Trophoblast cell (in vitro differentiated cells and primary cell): ENCODE data around the gene KIF21A.

Experiments
- DNase-seq, 2 donors: peaks; one replicate each; pipeline ENCODE4 v3.0.0-alpha.2; 2016
- H2AFZ ChIP-seq: 2 replicates; pipeline ENCODE4 v1.6.1; 2013; ENCODE audit warnings: low read length, moderate library complexity, mild to moderate bottlenecking; ENCODE audit not compliant: insufficient read depth, poor library complexity
- H2AK5ac ChIP-seq: 2 replicates; pipeline ENCODE4 v1.6.1; 2013; ENCODE audit warnings: mild to moderate bottlenecking, low read length
- H2BK120ac ChIP-seq: 2 replicates; pipeline ENCODE4 v1.6.1; 2013; ENCODE audit warnings: low read length, mild to moderate bottlenecking, moderate library complexity; ENCODE audit not compliant: insufficient read depth, poor library complexity
- H2BK12ac ChIP-seq: 2 replicates; pipeline ENCODE4 v1.6.1; 2013; ENCODE audit warnings: mild to moderate bottlenecking, low read length, moderate library complexity
- H2BK5ac ChIP-seq: 2 replicates; pipeline ENCODE4 v1.6.1; 2013; ENCODE audit warnings: low read length, low read depth, moderate library complexity, mild to moderate bottlenecking; ENCODE audit not compliant: poor library complexity
- H3K14ac ChIP-seq: 2 replicates; pipeline ENCODE4 v1.6.1; 2013; ENCODE audit warnings: mild to moderate bottlenecking, low read length
- H3K18ac ChIP-seq: 2 replicates; pipeline ENCODE4 v1.6.1; 2013; ENCODE audit warnings: mild to moderate bottlenecking, low read length
- H3K23ac ChIP-seq: 2 replicates; pipeline ENCODE4 v1.6.1; 2013; ENCODE audit warnings: low read length
- H3K27ac ChIP-seq: 2 replicates; pipeline ENCODE4 v1.5.1; 2013; ENCODE audit warnings: low read depth, mild to moderate bottlenecking, inconsistent platforms, low read length, moderate library complexity
- H3K27me3 ChIP-seq: 2 replicates; pipeline ENCODE4 v1.6.1; 2013; ENCODE audit warnings: inconsistent platforms, mild to moderate bottlenecking, low read length, moderate library complexity; ENCODE audit not compliant: insufficient read depth
- H3K36me3 ChIP-seq, 2 experiments: 1 replicate in 1 of 2; 2 replicates in 1 of 2; pipeline ENCODE4 v1.6.1; 2013; ENCODE audit warnings: low read length in 2 of 2, mild to moderate bottlenecking in 2 of 2, moderate library complexity in 1 of 2; ENCODE audit not compliant: insufficient read depth in 2 of 2, control insufficient read depth in 1 of 2
- H3K4ac ChIP-seq: 2 replicates; pipeline ENCODE4 v1.6.1; 2013; ENCODE audit warnings: low read depth, mild to moderate bottlenecking, low read length, moderate library complexity
- H3K4me1 ChIP-seq, 2 experiments: 1 replicate in 1 of 2; 2 replicates in 1 of 2; pipeline ENCODE4 v1.6.1; 2013; ENCODE audit warnings: low read length in 2 of 2, mild to moderate bottlenecking in 2 of 2, moderate library complexity in 1 of 2; ENCODE audit not compliant: insufficient read depth in 2 of 2, control insufficient read depth in 1 of 2
- H3K4me2 ChIP-seq: 2 replicates; pipeline ENCODE4 v1.6.1; 2013; ENCODE audit warnings: inconsistent platforms, mild to moderate bottlenecking, low read length, moderate library complexity
- H3K4me3 ChIP-seq: 2 replicates; pipeline ENCODE4 v1.5.1; 2013; ENCODE audit warnings: mild to moderate bottlenecking, low read depth, low read length, inconsistent platforms
- H3K79me1 ChIP-seq: one replicate; pipeline ENCODE4 v1.6.1; 2013; ENCODE audit warnings: low read length
- H3K79me2 ChIP-seq: 2 replicates; pipeline ENCODE4 v1.6.1; 2013; ENCODE audit warnings: low read length, mild to moderate bottlenecking; ENCODE audit not compliant: control insufficient read depth, insufficient read depth, poor library complexity
- H3K9ac ChIP-seq: 2 replicates; pipeline ENCODE4 v1.6.1; 2013; ENCODE audit warnings: mild to moderate bottlenecking, low read length
- H3K9me3 ChIP-seq: 2 replicates; pipeline ENCODE4 v1.6.1; 2013; ENCODE audit warnings: low read depth, mild to moderate bottlenecking, control low read depth, inconsistent platforms, low read length; ENCODE audit not compliant: insufficient read depth
- H4K12ac ChIP-seq: 2 replicates; pipeline ENCODE4 v1.6.1; 2013; ENCODE audit warnings: low read depth, mild to moderate bottlenecking, low read length, moderate library complexity
- H4K8ac ChIP-seq: 2 replicates; pipeline ENCODE4 v1.6.1; 2013; ENCODE audit warnings: low read depth, mild to moderate bottlenecking, low read length, moderate library complexity
- H4K91ac ChIP-seq: one replicate; pipeline ENCODE4 v1.6.1; 2013; ENCODE audit warnings: low read depth, mild to moderate bottlenecking, low read length, moderate library complexity
- WGBS: extraction: QIAGEN DNeasy Blood & Tissue Kit; methylation state at CpG from one replicate; pipeline ENCODE4 v1.1.7; 2013; ENCODE audit warnings: missing lambda C conversion rate; ENCODE audit not compliant: insufficient read length, insufficient coverage; ENCODE audit errors: extremely low coverage; 5-methylcytosine and 5-hydroxymethylcytosine counted together

KIF21A gene

DNA sequence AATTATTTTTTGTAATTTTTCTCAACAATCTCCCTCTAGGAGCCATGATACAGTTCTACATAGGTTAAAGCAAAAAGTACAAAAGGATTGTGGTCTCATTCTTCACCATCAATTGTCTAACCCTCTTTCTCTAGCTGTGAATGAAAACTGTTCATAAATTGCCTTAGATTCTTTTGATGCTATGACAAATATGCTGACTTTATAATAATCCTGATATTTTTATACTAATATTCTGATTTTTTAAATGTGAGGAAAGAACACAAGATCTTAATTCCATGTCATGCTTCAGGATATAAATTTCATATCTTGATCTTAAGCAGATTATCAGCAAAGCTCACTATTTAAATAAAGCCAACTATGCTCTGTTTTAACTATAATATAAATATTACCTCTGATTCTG lies 75.4 kb downstream of the KIF21A start:
- no peak overlapping the region for H4K91ac ChIP-seq
- H3K4me2 ChIP-seq, result no peak overlapping the region
- no peak overlapping the region for H3K14ac ChIP-seq
- H3K4me1 ChIP-seq, result no peaks in the 10 kb centered on the region
- H3K9me3 ChIP-seq, result no peaks in the 10 kb centered on the region
- no peaks in the 10 kb centered on the region for H3K79me1 ChIP-seq
- H3K27ac ChIP-seq, result no peak overlapping the region
- no peak overlapping the region for H3K4me3 ChIP-seq
- H3K36me3 ChIP-seq, result no peaks in the 10 kb centered on the region
- no peak overlapping the region for H2AFZ ChIP-seq
- no peak overlapping the region for H2BK120ac ChIP-seq
- H3K18ac ChIP-seq, result no peak overlapping the region
- H4K12ac ChIP-seq, result no peak overlapping the region
- H3K27me3 ChIP-seq, result no peaks in the 10 kb centered on the region
- H3K9ac ChIP-seq, result no peak overlapping the region
- no peak overlapping the region for H2BK12ac ChIP-seq
- no peak overlapping the region for H2BK5ac ChIP-seq
- H3K79me2 ChIP-seq, result no peaks in the 10 kb centered on the region
- no peak overlapping the region for H2AK5ac ChIP-seq
- no peak overlapping the region for H3K4ac ChIP-seq
- no peak for DNase-seq
- H4K8ac ChIP-seq, result no peak overlapping the region
- H3K23ac ChIP-seq, result no peak overlapping the region

DNA sequence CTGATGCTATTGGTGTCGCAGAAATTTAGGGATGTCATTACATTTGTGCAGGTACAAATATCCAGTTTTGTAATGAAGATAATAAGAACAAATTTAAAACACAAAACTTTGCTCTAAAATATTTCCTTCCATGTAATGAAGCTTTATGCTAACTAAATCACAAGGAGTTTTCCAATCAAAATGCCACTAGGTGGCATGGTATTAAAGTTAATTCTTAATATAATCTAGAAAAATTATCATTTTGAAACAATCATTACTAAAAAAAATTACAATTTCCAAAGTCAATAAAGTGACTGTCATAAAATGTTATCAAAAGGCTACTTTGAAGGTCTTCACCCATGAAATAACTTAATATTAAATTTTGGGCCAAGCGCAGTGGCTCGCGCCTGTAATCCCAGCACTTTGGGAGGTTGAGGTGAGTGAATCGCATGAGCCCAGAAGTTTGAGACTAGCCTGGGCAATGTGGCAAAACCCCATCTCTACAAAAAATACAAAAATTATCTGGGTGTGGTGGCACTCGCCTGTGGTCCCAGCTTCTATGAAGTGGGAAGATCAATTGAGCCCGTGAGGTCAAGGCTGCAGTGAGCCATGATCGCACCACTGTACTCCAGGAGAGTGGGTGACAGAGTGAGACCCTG lies 77.4 kb downstream of the KIF21A start:
- H3K14ac ChIP-seq, result no peak overlapping the region
- WGBS, result no CpG with 5 or more reads among the region's 8 CpGs
- no peak overlapping the region for H3K18ac ChIP-seq
- no peak overlapping the region for H2AFZ ChIP-seq
- no peaks in the 10 kb centered on the region for H3K9me3 ChIP-seq
- no peak overlapping the region for H4K91ac ChIP-seq
- H3K4me2 ChIP-seq, result no peak overlapping the region
- no peaks in the 10 kb centered on the region for H3K4me1 ChIP-seq
- H3K9ac ChIP-seq, result no peak overlapping the region
- no peak overlapping the region for H2BK12ac ChIP-seq
- no peak overlapping the region for H2AK5ac ChIP-seq
- no peaks in the 10 kb centered on the region for H3K79me2 ChIP-seq
- no peak overlapping the region for H4K8ac ChIP-seq
- no peak overlapping the region for H4K12ac ChIP-seq
- no peak overlapping the region for H2BK5ac ChIP-seq
- no peak for DNase-seq
- no peak overlapping the region for H3K4ac ChIP-seq
- H3K4me3 ChIP-seq, result no peak overlapping the region
- no peaks in the 10 kb centered on the region for H3K79me1 ChIP-seq
- H3K36me3 ChIP-seq, result no peaks in the 10 kb centered on the region
- no peak overlapping the region for H3K27ac ChIP-seq
- no peaks in the 10 kb centered on the region for H3K27me3 ChIP-seq
- no peak overlapping the region for H3K23ac ChIP-seq
- no peak overlapping the region for H2BK120ac ChIP-seq

DNA sequence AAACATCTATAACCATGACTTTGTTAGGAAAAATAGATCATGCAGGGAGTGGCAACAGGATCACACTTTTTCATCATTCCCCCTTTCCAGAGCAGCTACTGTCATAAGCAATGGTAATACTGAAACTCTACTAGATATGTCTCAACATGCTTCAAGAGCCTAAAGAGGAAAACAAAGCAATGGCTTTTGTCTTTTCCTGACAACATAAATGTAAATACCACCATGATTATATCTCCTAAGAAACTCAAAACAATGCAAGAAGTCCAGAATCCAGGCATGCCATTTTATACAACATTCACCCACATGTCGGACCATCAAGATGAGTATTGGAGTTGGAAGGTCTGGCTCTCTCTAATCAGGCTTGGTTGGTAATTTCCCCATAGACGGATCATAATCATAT lies 78.7 kb downstream of the KIF21A start:
- H3K79me2 ChIP-seq, result no peaks in the 10 kb centered on the region
- no peak overlapping the region for H2BK5ac ChIP-seq
- H3K4me2 ChIP-seq, result no peak overlapping the region
- H2AK5ac ChIP-seq, result no peak overlapping the region
- H3K9ac ChIP-seq, result no peak overlapping the region
- no peak overlapping the region for H4K8ac ChIP-seq
- no peak overlapping the region for H3K18ac ChIP-seq
- H3K23ac ChIP-seq, result no peak overlapping the region
- no peaks in the 10 kb centered on the region for H3K36me3 ChIP-seq
- H3K27me3 ChIP-seq, result no peaks in the 10 kb centered on the region
- H2BK12ac ChIP-seq, result no peak overlapping the region
- no peak overlapping the region for H3K4me3 ChIP-seq
- H3K27ac ChIP-seq, result no peak overlapping the region
- H3K4me1 ChIP-seq, result no peaks in the 10 kb centered on the region
- no peak overlapping the region for H4K12ac ChIP-seq
- no peak overlapping the region for H3K4ac ChIP-seq
- DNase-seq, result peak; percentile 64 to 90
- WGBS, result no CpG with 5 or more reads among the region's 2 CpGs
- no peak overlapping the region for H2AFZ ChIP-seq
- H3K79me1 ChIP-seq, result no peaks in the 10 kb centered on the region
- H3K14ac ChIP-seq, result no peak overlapping the region
- no peak overlapping the region for H4K91ac ChIP-seq
- no peaks in the 10 kb centered on the region for H3K9me3 ChIP-seq
- H2BK120ac ChIP-seq, result no peak overlapping the region

DNA sequence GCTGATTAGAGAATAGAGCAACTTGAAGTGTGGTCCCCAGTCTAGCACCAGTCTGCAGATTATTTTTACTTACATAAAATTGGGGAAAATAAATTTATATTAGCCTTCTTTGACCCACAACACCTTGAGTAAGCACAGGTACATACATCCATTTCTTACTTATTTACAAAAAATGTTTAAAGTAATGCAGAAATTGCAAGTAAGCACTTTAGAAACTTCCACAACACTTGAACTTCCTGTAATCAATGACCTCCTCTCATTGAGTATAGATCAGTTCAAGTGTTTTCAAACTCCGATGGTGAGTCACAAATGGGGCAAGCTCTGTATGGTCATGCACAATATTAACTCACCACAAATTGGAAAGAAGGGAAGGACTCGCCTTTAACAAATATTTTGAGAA lies 83.3 kb downstream of the KIF21A start:
- H2BK120ac ChIP-seq, result no peak overlapping the region
- H3K4me2 ChIP-seq, result no peak overlapping the region
- WGBS, result no CpG with 5 or more reads among the region's 2 CpGs
- H3K27ac ChIP-seq, result no peak overlapping the region
- no peaks in the 10 kb centered on the region for H3K79me2 ChIP-seq
- H3K79me1 ChIP-seq, result no peaks in the 10 kb centered on the region
- H3K9ac ChIP-seq, result no peak overlapping the region
- H3K9me3 ChIP-seq, result no peaks in the 10 kb centered on the region
- H3K36me3 ChIP-seq, result no peaks in the 10 kb centered on the region
- H3K4me3 ChIP-seq, result no peak overlapping the region
- no peak overlapping the region for H2AFZ ChIP-seq
- H4K8ac ChIP-seq, result no peak overlapping the region
- no peak overlapping the region for H4K91ac ChIP-seq
- H2AK5ac ChIP-seq, result no peak overlapping the region
- no peak overlapping the region for H3K4ac ChIP-seq
- no peak overlapping the region for H2BK5ac ChIP-seq
- H4K12ac ChIP-seq, result no peak overlapping the region
- H3K14ac ChIP-seq, result no peak overlapping the region
- no peaks in the 10 kb centered on the region for H3K27me3 ChIP-seq
- H2BK12ac ChIP-seq, result no peak overlapping the region
- H3K23ac ChIP-seq, result no peak overlapping the region
- DNase-seq, result no peak
- no peaks in the 10 kb centered on the region for H3K4me1 ChIP-seq
- H3K18ac ChIP-seq, result no peak overlapping the region
